Fibroblast of skin of abdomen (primary cell): ENCODE results near the gene SYNE2.
"Not testable (repeated sequence)": the region's sequence is repeated elsewhere in the genome, so short reads cannot be mapped to it uniquely, and the experiment has no call there.

Experiments used
- DNase-seq: peaks from one replicate; pipeline ENCODE4 v3.0.0-alpha.2; 2013

SYNE2 gene

DNA sequence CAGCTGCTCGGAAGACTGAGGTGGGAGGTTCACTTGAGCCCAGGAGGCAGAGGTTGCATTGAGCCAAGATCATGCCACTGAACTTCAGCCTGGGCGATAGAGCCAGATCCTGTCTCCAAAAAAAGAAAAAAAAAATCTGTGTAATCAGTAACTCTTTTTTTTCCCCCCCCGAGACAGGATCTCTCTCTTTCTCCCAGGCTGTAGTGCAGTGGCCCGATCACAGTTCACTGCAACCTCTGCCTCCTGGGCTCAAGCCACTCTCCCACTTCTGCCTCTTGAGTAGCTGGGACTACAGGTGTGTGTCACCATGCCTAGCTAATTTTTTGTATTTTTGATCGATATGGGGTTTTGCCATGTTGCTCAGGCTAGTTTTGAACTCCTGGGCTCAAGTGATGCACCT lies 113.6 kb downstream of the SYNE2 start:
- DNase-seq: no peak

DNA sequence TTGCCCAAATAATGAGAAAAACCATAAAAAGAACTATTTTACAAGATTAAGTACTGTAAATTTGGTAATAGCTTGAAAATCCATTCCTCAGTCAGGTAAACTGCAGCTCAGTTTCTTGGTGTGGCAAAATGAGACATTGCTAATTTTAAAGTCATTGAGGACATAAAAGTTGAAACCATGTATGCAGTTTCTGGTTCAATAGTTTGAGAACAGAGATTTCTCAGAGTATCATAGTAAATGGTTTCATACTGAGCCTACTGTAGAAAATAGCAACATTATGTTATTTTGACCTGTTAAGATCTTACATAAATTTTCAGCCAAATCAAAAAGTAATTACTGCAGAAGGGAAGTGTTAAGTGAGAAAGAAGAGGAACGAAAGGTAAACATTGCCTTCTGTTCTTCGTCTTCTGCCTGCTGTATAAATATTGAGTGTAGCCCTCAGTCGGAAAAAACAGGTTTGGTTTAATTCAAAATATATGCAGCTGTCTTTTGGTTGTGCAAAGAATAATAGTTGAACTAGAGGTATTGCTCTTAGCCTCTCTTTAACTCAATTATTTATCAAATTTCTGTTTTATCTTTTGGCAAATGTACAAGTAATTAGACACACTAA lies 119.6 kb downstream of the SYNE2 start:
- DNase-seq: no peak

DNA sequence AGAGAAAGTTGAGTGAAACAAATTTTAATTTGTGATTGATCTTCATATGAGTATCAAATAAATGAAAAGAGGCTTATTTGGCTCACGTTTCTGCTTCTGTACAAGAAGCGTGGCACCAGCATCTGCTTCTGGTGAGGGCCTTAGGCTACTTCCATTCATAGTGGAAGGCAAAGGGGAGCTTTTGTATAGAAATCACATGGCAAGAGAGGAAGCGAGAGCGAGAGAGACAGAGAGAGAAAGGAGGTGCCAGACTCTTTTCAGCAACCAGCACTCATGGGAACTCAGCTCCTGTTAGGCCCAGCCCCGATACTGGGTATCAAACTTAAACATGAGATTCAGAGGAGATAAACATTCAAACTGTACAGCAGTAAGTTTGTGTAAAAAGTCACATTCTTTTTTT lies 121.4 kb downstream of the SYNE2 start:
- DNase-seq: no peak

GRCh38 chr14:63981569-63981968 lies 128.8 kb downstream of the SYNE2 start:
- DNase-seq: no peak

DNA sequence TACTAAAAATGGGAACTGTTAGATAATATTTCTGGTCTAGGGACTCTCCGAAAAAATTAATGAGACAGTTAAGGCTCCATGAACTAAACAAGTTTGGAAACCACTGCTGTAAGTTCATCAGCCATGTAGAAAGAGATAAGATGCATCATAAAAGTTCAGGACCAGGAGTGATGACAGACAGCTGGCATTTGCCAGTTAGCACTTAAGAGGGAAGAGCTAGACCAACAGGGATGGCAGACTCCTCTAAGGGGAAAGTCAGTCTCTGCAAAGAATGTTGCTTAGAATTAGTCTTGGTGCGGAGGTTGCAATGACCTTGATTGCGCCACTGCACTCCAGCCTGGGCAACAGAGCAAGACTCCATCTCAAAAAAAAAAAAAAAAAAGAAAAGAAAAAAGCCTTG lies 129.4 kb downstream of the SYNE2 start:
- DNase-seq: no peak

GRCh38 chr14:63982629-63983028 lies 129.8 kb downstream of the SYNE2 start:
- DNase-seq: no peak

DNA sequence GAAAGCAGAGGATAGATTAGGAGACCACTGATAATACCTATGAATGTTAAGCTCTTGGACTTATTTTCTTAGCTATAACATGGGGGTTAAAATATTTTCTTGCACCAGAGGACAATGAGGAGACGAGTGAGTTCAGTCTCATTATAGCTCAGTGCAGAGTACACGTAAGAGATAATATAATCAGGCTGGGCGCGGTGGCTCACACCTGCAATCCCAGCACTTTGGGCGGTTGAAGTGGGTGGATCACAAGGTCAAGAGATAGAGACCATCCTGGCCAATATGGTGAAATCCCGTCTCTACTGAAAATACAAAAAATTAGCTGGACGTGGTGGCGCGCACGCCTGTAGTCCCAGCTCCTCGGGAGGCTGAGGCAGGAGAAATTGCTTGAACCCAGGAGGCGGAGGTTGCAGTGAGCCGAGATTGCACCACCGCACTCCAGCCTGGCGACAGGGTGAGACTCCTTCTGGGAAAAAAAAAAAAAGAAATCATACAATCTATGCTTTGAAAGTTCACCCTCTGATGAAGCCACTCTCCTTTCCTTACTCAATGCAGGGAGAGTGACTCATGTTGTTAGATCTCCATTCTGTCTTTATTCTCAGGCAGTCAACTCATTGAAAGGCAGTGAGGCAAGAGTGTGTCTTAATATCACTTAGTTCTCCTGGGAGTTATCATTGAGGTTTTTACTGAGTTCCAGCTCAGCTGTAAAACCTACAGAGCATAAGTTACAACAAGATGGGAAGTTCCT lies 134.2 kb downstream of the SYNE2 start:
- peak; percentile 74 for DNase-seq

- DNase-seq: no peak
Observed at GRCh38 chr14:63988579-63988978, 135.8 kb downstream of the SYNE2 start.

- DNase-seq: no peak
Observed at GRCh38 chr14:63991833-63992232, 139.0 kb downstream of the SYNE2 start.

DNA sequence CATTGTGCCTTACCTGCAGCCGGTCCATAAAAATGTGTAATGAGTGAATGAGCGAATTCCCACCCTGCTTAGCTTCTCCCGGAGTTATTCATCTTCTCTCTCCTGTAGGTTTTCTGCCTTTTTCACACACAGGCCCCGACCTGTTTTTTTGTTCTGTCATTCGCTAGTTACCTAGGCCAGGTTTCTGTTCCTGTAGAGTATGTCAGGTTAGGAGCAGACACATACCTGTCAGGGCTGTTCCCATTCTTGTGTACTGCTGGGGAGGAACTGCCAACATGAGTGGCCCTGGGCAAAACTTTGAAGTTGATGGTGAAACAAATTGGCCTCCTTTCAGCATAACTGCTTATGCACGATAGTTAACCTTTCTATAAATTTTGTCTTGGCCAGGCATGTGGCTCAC lies 140.1 kb downstream of the SYNE2 start:
- DNase-seq: no peak

DNA sequence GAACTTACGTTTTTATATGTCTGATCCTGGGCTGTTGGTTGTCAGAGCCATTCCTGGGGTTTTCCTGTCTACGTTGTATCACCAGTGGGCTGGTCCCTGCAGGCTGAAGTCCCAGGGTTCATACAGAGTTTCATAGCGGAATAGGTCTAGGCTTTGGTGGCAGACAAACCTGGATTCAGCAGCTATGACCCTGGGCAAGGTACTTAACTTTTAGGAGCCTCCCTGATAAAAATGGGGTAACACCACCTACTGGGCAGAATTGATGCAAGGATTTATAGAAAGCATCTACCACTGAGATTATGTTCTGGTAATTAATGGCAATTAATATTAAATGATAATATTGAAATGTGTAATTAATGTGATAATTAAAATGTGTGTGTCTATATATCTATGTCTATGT lies 141.2 kb downstream of the SYNE2 start:
- no peak for DNase-seq

DNA sequence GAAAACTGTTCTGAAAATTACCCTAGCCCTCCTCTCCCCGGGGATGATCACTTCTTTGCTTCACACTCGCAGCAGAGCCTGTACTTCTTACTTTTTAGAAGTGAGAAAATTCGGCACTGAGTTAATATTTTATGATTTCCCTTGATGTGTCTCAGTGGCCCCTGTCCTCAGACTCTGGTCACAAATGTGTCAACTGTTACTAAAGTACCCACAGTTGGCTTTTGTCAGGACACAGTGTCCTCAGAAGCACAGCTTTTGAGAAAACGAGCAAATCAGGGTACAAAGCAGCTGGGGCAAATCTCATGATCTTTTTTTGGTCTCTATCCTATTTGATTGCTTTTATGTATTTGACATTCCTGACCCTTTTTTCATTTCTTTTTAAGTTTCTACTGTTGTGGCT lies 142.5 kb downstream of the SYNE2 start:
- DNase-seq: no peak

DNA sequence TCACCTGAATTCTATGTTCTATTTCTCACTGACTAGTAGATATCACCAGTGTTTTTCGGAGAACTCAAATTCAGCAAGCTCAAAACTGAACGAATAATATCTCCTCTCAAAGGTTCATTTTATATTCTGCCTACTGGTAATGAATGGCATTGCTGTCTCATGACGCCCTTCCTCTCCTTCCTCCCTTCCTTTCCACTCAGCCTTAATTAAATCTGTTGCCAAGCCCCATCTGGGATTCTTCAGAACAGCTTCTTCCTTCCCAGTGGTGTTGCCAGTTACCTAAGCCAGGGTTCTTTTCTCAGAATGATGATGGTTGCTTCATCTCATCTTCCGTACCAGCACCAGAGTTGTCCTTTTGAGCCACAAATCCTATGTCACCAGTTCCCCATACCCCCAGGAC lies 143.2 kb downstream of the SYNE2 start:
- DNase-seq: no peak

- DNase-seq: peak; percentile 71
Observed at GRCh38 chr14:63996625-63997220, 143.9 kb downstream of the SYNE2 start.

DNA sequence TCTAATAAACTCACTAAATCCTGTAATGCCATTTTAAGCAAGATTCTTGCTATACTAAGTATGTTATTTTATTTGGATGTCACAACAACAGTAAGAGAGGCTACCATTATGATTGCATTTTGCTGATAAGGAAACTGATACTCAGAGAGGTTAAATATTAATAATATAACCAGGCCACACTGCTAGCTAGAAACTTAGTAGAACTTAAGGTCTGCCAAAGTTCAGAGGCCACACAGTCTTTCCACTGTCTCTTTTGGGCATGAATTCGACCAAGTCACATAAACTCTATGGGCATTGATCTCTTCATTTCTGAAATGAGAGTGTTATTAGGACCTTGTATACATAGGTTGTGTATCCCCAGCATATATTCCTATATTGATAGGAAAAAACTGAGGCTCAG lies 147.9 kb downstream of the SYNE2 start:
- DNase-seq: no peak

GRCh38 chr14:64005822-64006221 lies 153.0 kb downstream of the SYNE2 start:
- DNase-seq: no peak

DNA sequence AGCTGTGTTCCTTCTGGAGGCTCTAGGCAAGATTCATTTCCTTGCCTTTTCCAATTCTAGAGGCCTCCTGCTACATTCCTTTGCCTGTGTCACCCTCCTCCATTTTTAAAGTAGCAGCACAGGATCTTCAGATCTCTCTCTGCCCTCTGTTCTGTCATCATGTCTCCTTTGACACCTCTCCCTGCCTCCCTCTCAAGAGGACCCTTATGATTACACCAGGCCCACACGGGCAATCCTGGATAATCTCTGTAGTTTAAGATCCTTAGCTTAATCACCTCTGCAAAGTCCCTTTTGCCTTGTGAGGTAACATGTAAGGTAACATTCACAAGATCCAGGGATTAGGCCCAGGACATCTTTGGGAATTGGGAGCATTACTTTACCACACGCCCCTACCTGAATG lies 155.2 kb downstream of the SYNE2 start:
- no peak for DNase-seq

- DNase-seq: no peak
Observed at GRCh38 chr14:64012003-64012402, 159.2 kb downstream of the SYNE2 start.

DNA sequence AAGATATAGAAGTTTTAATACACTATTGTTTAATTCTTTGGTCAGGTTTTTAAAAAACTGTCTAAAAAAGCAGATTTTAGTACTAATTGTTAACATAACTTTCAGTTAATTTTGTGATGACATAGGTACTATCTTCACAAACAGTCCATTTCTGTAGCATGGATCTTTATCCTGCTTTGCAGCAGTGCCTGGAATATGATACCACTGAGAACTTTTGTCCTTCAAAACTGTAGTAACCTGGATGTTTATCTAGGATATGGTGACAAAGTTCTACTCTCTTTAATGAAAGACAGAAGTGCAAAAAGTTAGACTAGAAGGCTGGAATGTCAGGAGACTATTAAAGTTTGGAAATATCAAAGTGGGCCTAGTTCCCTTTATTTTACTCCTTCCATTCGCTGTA lies 159.9 kb downstream of the SYNE2 start:
- DNase-seq: no peak

- DNase-seq: no peak
Observed at GRCh38 chr14:64025479-64025878, 172.7 kb downstream of the SYNE2 start.

DNA sequence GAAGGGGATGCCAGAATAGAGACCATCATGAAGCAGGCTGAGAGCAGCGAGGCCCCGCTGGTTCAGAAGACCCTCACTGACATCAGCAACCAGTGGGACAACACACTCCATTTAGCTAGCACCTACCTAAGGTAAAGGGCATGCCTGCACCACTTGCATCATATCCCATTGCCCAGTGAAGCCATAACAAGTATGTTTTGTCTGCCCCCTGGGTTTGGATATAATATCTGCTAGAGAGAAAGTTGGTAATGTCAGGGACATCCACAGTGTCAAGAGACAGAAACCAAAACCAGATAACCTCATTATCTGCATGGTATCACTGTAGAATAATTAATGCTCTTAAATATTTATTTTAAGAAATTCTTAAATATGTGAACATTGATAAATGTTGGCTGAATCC lies 173.8 kb downstream of the SYNE2 start:
- no peak for DNase-seq

- peak; percentile 15 for DNase-seq
Observed at GRCh38 chr14:64035143-64035542, 182.3 kb downstream of the SYNE2 start.

DNA sequence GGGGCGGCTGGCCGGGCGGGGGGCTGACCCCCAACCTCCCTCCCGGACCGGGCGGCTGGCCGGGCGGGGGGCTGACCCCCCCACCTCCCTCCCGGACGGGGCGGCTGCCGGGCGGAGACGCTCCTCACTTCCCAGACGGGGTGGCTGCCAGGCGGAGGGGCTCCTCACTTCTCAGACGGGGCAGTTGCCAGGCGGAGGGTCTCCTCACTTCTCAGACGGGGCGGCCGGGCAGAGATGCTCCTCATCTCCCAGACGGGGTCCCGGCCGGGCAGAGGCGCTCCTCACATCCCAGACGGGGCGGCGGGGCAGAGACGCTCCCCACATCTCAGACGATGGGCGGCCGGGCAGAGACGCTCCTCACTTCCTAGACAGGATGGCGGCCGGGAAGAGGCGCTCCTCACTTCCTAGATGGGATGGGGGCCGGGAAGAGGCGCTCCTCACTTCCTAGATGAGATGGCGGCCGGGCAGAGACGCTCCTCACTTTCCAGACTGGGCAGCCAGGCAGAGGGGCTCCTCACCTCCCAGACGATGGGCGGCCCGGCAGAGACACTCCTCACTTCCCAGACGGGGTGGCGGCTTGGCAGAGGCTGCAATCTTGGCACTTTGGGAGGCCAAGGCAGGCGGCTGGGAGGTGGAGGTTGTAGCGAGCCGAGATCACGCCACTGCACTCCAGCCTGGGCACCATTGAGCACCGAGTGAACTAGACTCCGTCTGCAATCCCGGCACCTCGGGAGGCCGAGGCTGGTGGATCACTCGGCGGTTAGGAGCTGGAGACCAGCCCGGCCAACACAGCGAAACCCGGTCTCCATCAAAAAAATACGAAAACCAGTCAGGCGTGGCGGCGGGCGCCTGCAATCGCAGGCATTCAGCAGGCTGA lies 185.3 kb downstream of the SYNE2 start:
- DNase-seq: not testable (repeated sequence)
